LNCaP clone FGC (cell line): ENCODE results near the gene LYPD8.

Source experiments
- DNase-seq: peaks from one replicate; pipeline ENCODE4 v3.0.0-alpha.2; 2011; ENCODE audit warnings: low read depth
- H3K4me3 ChIP-seq: 2 replicates; pipeline ENCODE4 v1.5.1; 2011; ENCODE audit warnings: mild to moderate bottlenecking, low read depth, low read length, control low read depth
- TF ChIP-seq, protein P1 (sequence below): IDR thresholded peaks from 2 replicates; pipeline ENCODE4 v1.5.1; 2012; ENCODE audit warnings: mild to moderate bottlenecking; ENCODE audit not compliant: control insufficient read depth, insufficient read depth; ENCODE audit errors: extremely low read depth

Gene LYPD8

GRCh38 chr1:248736977-248737376, 18.6 kb downstream of the LYPD8 start:
- TF ChIP-seq, protein P1, sequence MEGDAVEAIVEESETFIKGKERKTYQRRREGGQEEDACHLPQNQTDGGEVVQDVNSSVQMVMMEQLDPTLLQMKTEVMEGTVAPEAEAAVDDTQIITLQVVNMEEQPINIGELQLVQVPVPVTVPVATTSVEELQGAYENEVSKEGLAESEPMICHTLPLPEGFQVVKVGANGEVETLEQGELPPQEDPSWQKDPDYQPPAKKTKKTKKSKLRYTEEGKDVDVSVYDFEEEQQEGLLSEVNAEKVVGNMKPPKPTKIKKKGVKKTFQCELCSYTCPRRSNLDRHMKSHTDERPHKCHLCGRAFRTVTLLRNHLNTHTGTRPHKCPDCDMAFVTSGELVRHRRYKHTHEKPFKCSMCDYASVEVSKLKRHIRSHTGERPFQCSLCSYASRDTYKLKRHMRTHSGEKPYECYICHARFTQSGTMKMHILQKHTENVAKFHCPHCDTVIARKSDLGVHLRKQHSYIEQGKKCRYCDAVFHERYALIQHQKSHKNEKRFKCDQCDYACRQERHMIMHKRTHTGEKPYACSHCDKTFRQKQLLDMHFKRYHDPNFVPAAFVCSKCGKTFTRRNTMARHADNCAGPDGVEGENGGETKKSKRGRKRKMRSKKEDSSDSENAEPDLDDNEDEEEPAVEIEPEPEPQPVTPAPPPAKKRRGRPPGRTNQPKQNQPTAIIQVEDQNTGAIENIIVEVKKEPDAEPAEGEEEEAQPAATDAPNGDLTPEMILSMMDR = no peak
- no peak for DNase-seq
- no peak overlapping the region for H3K4me3 ChIP-seq

- DNase-seq = no peak
- TF ChIP-seq, protein P1 = no peak
- no peak overlapping the region for H3K4me3 ChIP-seq
Measured at GRCh38 chr1:248733566-248733965, 22.0 kb downstream of the LYPD8 start.

GRCh38 chr1:248730507-248731335, 24.8 kb downstream of the LYPD8 start:
- H3K4me3 ChIP-seq = peak overlapping the region; percentile 81
- TF ChIP-seq, protein P1 = no peak
- DNase-seq = peak; percentile 88

- no peak overlapping the region for H3K4me3 ChIP-seq
- DNase-seq = no peak
Measured at GRCh38 chr1:248714248-248714647, 41.3 kb downstream of the LYPD8 start.

DNA sequence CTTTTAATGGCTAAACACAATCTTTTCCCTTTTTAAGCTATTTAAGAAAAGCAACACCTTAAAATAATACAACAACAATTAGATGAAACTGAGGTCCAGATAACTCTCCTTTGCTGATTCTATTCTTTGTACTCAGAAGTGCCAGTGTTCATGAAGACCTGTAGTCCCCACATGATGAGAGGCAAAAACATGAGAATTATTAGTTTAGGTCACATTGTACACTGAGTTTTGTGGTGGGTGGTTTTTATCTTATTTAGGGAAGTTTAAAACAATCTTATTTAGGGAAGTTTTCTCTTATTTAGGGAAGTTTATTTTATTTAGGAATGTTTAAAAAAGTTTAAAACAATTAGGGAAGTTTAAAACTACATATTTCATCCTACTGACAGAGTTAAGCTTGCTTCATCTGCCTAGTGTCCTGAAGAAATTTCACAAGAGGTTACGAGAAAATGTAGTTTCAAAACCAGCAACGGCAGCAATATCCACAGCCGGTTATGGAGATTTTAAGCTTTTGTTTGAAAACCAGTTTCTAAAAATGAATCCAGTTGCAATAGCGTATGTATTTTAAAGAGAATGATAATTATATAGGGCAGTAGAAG, 45.2 kb downstream of the LYPD8 start:
- TF ChIP-seq, protein P1 = no peak
- no peak overlapping the region for H3K4me3 ChIP-seq
- no peak for DNase-seq

More at GRCh38 chr1:248714248-248714647, 41.3 kb downstream of the LYPD8 start:
- TF ChIP-seq, protein P1 = no peak

DNA sequence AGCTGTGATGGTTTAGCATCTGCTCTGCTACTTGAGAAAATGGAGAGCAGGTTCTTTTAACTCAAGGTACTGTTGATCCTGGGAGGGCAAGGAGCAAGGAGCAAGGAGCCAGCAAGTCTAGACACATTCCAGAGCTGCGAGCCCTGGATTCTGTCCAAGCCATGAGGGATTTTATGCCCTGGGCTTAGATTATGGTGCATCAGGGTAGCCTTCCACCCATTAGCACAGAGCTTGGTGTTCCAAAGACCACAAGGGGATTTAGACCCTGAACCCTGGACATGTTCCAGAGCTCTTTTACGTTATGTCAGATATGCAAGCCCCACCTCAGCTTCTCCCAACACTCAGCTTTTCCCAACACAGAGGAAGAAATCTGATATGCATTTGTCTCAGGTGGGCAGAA, 51.0 kb downstream of the LYPD8 start:
- DNase-seq = no peak
- H3K4me3 ChIP-seq = no peak overlapping the region
- TF ChIP-seq, protein P1 = no peak

DNA sequence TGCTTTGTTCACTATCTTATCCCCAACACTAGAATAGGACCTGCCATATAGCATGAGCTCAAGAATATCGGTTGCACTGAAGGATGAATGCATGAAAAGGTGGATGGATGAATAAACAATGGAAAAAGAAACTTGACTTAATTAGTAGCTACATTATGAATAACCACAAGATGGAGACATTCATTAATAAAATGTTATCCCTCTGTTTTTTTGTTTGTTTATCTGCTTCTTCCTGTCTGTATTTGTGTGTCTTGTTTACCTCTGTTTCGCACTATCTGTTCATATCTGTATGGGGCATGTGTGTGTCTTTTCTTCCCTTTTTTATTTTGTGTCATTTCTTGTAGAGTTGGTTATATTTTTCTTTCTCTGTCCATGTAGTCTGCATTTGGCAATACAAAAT, 51.9 kb downstream of the LYPD8 start:
- DNase-seq = no peak
- TF ChIP-seq, protein P1 = peak; percentile 14; the same call in 1 of the 2 replicates
- H3K4me3 ChIP-seq = no peak overlapping the region
